ENCODE data around the gene ZNF121.

ZNF121 gene

GRCh38 chr19:9538183-9539058, 45.9 kb downstream of the ZNF121 start, which contains the start of gene ZNF426:
Gene ZNF426 (minus strand): TSS chr19:9538645. CDS start chr19:9536232, 2,413 bp downstream.
- peak; percentile 79 for DNase-seq (ENCODE audit: low read depth, low spot score)

- no peak for DNase-seq (ENCODE audit: low read depth, low spot score)
These were observed 48.4 kb downstream of the ZNF121 start for GRCh38 chr19:9535934-9536333.

GRCh38 chr19:9531933-9532332, 52.4 kb downstream of the ZNF121 start:
- DNase-seq (ENCODE audit: low read depth, low spot score): no peak

- DNase-seq (ENCODE audit: low read depth, low spot score): no peak
These were observed 55.5 kb downstream of the ZNF121 start for GRCh38 chr19:9528757-9529336.

- no peak for DNase-seq (ENCODE audit: low read depth, low spot score)
These were observed 60.3 kb downstream of the ZNF121 start for GRCh38 chr19:9523885-9524474.

Data from smooth muscle cell of the brain vasculature (primary cell).